MV-4-11 (cell line): ENCODE results near the gene TNNI2.
A peak's percentile ranks its signal among the peaks of the same experiment; 100 is the strongest.

ENCODE experiments used
- DNase-seq: peaks from one replicate; lab custom pipeline; 2025; lab: John Stamatoyannopoulos, UW

Gene TNNI2

DNA sequence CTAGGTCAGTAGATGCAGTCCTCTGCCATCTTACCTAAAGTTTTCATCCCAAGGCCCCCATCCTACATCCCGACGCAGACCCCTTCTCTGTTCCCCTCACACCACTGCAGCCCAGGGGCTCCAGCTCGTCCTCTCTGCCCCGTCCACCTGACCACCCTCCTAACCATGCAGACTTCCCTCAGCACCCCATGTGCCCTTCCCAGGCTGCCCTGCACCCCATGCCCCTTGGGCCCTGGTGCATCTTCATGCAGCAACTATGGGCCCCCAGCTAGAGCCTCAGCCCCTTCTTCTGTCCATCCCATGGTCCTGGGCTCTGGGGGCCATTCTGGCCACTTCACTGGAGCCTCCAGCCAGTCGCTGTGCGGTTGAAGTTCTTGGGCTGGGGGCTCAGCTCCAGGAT is 50.0 kb downstream of the TNNI2 start:
- no peak for DNase-seq

GRCh38 chr11:1889224-1889930 is 50.6 kb downstream of the TNNI2 start:
- DNase-seq: peak; percentile 43

- no peak for DNase-seq
Observed at GRCh38 chr11:1889941-1890855, 51.4 kb downstream of the TNNI2 start.
